ENCODE measurements around the gene APCDD1L.

DNA sequence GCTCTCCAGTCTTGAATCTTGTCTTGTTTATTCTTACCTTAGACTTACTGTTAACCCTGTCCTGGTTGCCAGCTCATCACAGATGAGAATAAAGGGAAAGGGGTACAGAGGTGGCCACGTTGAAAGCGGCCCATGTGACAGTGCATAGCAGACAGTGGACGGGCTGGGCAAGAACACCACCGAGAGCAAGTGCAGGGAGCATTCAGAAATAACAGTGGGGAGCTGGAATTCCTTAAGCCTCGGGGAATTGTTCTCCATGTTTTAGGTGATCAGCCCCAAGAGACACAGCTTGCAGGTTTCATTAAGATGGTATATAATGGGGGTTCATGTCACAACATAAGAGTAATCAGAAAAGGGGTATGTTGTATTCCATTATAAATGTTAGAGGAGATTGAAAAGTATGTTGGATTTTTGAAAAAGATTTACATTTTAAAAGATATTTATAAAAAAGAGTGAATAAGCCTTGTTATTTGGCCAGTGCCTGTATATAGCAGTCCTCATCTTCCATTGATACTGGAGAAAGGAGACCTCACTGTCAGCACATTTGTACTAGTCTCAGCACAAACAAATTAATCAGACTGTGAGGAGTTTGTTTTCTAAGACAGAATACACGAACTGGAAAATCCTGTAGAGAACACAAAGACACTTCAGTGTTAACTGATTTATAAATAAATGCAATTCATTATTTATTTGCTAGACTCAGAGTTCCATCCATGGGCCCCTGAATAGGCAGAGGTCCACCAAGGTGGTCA lies 90.8 kb downstream of the APCDD1L start:
- TF ChIP-seq CTCF (IDR thresholded peaks at IDR 0.05; ENCODE audit: insufficient read depth, low read length, poor library complexity, severe bottlenecking) (no peak), EZH2phosphoT487 (conservative IDR thresholded peaks at IDR 0.05; ENCODE audit: low read length) (no peak)
